ENCODE results near the gene IMMP1L.

- TF ChIP-seq CTCF (conservative IDR thresholded peaks at IDR 0.05; ENCODE audit: low read length) (peak; percentile 74), EZH2phosphoT487 (IDR thresholded peaks at IDR 0.05; ENCODE audit: borderline replicate concordance, low read depth, low read length) (no peak)
Observed at GRCh38 chr11:31487848-31488247, 21.6 kb downstream of the IMMP1L start.
